SK-N-MC (cell line): ENCODE data around the gene TBL1X.

ENCODE experiments used
- EZH2 ChIP-seq: fragments of 200-600 bp; sonication (generic); IDR thresholded peaks from one replicate; pipeline ENCODE4 v1.6.1; 2017; ENCODE audit warnings: antibody characterized with exemption
- POLR2AphosphoS5 ChIP-seq: IDR thresholded peaks from 2 replicates; pipeline ENCODE4 v1.6.1; 2012; ENCODE audit warnings: mild to moderate bottlenecking, low read depth, low read length, borderline replicate concordance

DNA sequence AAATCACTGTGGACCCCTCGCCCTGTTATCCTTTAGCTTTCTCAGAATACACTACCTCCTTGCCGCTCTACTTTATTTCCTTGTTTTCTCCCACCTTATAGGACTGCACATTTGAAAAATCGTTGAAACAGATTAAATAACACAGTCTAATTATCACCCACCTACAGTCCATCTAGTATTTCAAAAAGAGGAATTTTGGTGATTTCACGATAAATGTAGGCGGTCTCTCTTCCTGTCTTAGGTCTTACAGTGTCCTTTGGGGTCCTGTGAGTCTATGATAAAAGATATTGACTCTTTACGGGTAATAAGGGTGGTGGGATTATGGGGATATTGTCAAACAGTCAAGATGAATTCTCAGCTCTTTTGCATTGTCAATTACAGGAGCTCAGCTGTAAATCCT lies 2.4 kb upstream of the TBL1X start:
- TF ChIP-seq POLR2AphosphoS5 (no peak), EZH2 (no peak)
